ENCODE data around the gene KIF3B. TPM values are rescaled to one million over a fixed set of nuclear protein-coding genes. Genes with fewer than 3 reads are reported as not detected.
"Not testable (repeated sequence)": the region's sequence is repeated elsewhere in the genome, so short reads cannot be mapped to it uniquely, and the experiment has no call there.

KIF3B gene
- total RNA-seq, 2 experiments from 2014 or later: 8.2 to 25.2 TPM

- Histone ChIP-seq H3K4me3 (ENCODE audit: low read depth, low read length, poor library complexity, severe bottlenecking) (peak overlapping the region; percentile 1), H3K79me2 (ENCODE audit: insufficient read depth, low read depth, low read length) (peaks cover 21% of the 10 kb centered on the region), H3K9me3 (ENCODE audit: low read length) (no peaks in the 10 kb centered on the region), H3K4me2 (ENCODE audit: low read length) (peak overlapping the region; percentile 65), H3K27ac (ENCODE audit: low read depth, low read length, poor library complexity, severe bottlenecking) (peak overlapping the region; percentile 61), H2AFZ (ENCODE audit: low read length) (peak overlapping the region; percentile 70; the same call in 1 of the 2 replicates), H3K36me3 (ENCODE audit: insufficient read depth, low read length) (peaks cover 9% of the 10 kb centered on the region; the same call in 1 of the 2 replicates), H3K4me1 (ENCODE audit: insufficient read depth, low read length, poor library complexity, severe bottlenecking) (peaks cover 64% of the 10 kb centered on the region), H3K9me2 (ENCODE audit: insufficient read depth, low read length) (no peaks in the 10 kb centered on the region), H4K20me1 (ENCODE audit: insufficient read depth, low read length) (peaks cover 6% of the 10 kb centered on the region; the same call in 1 of the 2 replicates)
- no TSS peak for BruUV-seq (replicated peaks)
- ChIA-PET POLR2A (interaction anchor here (0.5 to 1.7 kb wide), 2 partner anchors 42 to 150 kb away, joined by 3 to 5 read pairs; no protein-coding TSS in a partner anchor), CTCF (ENCODE audit: unreplicated experiment) (no interaction called here)
- TF ChIP-seq EZH2phosphoT487 (IDR thresholded peaks at IDR 0.05; ENCODE audit: borderline replicate concordance, low read depth, low read length): no peak
- TF ChIP-seq CTCF (conservative IDR thresholded peaks at IDR 0.05; ENCODE audit: low read length): no peak
- DNase-seq (ENCODE audit: low spot score): no peak
- intact Hi-C loops (cut with micrococcal nuclease; ENCODE audit: unreplicated experiment): no loop called here
Measured at GRCh38 chr20:32354592-32355416, 77.4 kb downstream of the KIF3B start.

GRCh38 chr20:32355417-32355841 is 78.0 kb downstream of the KIF3B start:
- Histone ChIP-seq H3K9me2 (ENCODE audit: insufficient read depth, low read length) (no peaks in the 10 kb centered on the region), H3K36me3 (ENCODE audit: insufficient read depth, low read length) (peaks cover 15% of the 10 kb centered on the region), H3K4me1 (ENCODE audit: insufficient read depth, low read length, poor library complexity, severe bottlenecking) (peaks cover 64% of the 10 kb centered on the region), H3K79me2 (ENCODE audit: insufficient read depth, low read depth, low read length) (peaks cover 27% of the 10 kb centered on the region), H2AFZ (ENCODE audit: low read length) (peak overlapping the region; percentile 70; the same call in 1 of the 2 replicates), H3K27ac (ENCODE audit: low read depth, low read length, poor library complexity, severe bottlenecking) (peak overlapping the region; percentile 61), H3K4me3 (ENCODE audit: low read depth, low read length, poor library complexity, severe bottlenecking) (peak overlapping the region; percentile 1), H3K9me3 (ENCODE audit: low read length) (no peaks in the 10 kb centered on the region), H4K20me1 (ENCODE audit: insufficient read depth, low read length) (peaks cover 13% of the 10 kb centered on the region), H3K4me2 (ENCODE audit: low read length) (peak overlapping the region; percentile 65)
- BruUV-seq (replicated peaks): no TSS peak
- CTCF ChIA-PET (ENCODE audit: unreplicated experiment): no interaction called here
- intact Hi-C loops (cut with micrococcal nuclease; ENCODE audit: unreplicated experiment): no loop called here
- peak; percentile 55 for DNase-seq (ENCODE audit: low spot score)
- TF ChIP-seq CTCF (conservative IDR thresholded peaks at IDR 0.05; ENCODE audit: low read length): no peak
- POLR2A ChIA-PET: interaction anchor here (0.5 to 1.7 kb wide), 3 partner anchors 10 to 150 kb away, joined by 3 to 5 read pairs (median 4); no protein-coding TSS in a partner anchor

GRCh38 chr20:32355907-32356621 is 78.6 kb downstream of the KIF3B start:
- BruUV-seq (replicated peaks); intact Hi-C loops (cut with micrococcal nuclease; ENCODE audit: unreplicated experiment): not testable (repeated sequence)
- peaks cover 64% of the 10 kb centered on the region for H3K4me1 ChIP-seq (ENCODE audit: insufficient read depth, low read length, poor library complexity, severe bottlenecking)

More at GRCh38 chr20:32355907-32356621, 78.6 kb downstream of the KIF3B start:
- Histone ChIP-seq H3K4me3 (ENCODE audit: low read depth, low read length, poor library complexity, severe bottlenecking) (peak overlapping the region; percentile 1), H4K20me1 (ENCODE audit: insufficient read depth, low read length) (peaks cover 19% of the 10 kb centered on the region), H3K36me3 (ENCODE audit: insufficient read depth, low read length) (peaks cover 22% of the 10 kb centered on the region), H3K27ac (ENCODE audit: low read depth, low read length, poor library complexity, severe bottlenecking) (peak overlapping the region; percentile 75), H3K79me2 (ENCODE audit: insufficient read depth, low read depth, low read length) (peaks cover 33% of the 10 kb centered on the region), H2AFZ (ENCODE audit: low read length) (peak overlapping the region; percentile 70), H3K4me2 (ENCODE audit: low read length) (peak overlapping the region; percentile 77)
- H3K9me2 ChIP-seq (ENCODE audit: insufficient read depth, low read length); CTCF ChIA-PET (ENCODE audit: unreplicated experiment); H3K9me3 ChIP-seq (ENCODE audit: low read length); DNase-seq (ENCODE audit: low spot score): not testable (repeated sequence)
- POLR2A ChIA-PET: interaction anchor here (1.0 to 1.7 kb wide), 2 partner anchors 11 to 151 kb away, joined by 4 to 5 read pairs; no protein-coding TSS in a partner anchor
